HFF-Myc (cell line): ENCODE results near the gene MAP2K6.

ENCODE experiments used
- DNase-seq: peaks from one replicate; pipeline ENCODE4 v3.0.0-alpha.2; 2011; ENCODE audit warnings: low read depth; ENCODE audit errors: extremely low read depth
- H3K4me3 ChIP-seq: replicated peaks from 2 replicates; pipeline ENCODE4 v1.5.1; 2011; ENCODE audit warnings: low read depth, mild to moderate bottlenecking, control low read depth, low read length
- TF ChIP-seq, protein P1 (sequence below): IDR thresholded peaks from 2 replicates; pipeline ENCODE4 v1.5.1; 2012; ENCODE audit warnings: mild to moderate bottlenecking, low read depth, low read length, control low read depth; ENCODE audit errors: missing control alignments

MAP2K6 gene

DNA sequence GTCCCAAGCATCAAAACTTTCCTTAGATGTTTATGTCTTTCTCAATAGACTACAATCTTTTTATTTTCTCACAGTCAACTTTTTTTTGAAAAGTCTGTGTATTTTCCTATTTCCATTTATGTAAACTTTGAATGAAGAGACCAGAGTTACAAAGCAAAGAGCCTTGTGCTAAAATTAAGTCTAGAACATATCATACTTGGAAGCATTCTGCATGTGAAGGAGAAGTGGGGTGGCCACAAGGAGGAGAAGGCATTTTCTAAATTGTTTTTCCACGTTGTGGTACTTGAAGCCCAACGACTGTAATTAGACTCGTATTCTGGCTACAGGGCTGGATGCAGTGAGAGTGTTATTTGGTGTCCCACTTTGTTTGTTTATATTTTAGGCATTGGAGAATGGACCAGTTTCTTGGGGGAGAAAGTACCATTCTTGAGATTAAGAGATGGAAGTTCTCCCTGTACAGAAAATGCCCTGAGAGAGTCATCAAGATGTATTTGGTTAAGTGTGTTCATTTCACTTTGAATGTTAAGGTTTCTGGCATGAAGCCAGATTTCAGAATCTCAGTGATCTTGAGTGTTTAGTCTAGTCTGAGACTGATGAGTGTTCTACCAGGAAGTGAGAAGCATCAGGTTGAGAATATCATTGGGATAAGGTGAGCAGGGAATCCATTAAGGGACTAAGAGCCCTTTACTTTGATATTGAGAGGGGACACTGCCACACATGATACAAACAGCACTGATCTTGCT lies 71.6 kb downstream of the MAP2K6 start:
- TF ChIP-seq, protein P1, sequence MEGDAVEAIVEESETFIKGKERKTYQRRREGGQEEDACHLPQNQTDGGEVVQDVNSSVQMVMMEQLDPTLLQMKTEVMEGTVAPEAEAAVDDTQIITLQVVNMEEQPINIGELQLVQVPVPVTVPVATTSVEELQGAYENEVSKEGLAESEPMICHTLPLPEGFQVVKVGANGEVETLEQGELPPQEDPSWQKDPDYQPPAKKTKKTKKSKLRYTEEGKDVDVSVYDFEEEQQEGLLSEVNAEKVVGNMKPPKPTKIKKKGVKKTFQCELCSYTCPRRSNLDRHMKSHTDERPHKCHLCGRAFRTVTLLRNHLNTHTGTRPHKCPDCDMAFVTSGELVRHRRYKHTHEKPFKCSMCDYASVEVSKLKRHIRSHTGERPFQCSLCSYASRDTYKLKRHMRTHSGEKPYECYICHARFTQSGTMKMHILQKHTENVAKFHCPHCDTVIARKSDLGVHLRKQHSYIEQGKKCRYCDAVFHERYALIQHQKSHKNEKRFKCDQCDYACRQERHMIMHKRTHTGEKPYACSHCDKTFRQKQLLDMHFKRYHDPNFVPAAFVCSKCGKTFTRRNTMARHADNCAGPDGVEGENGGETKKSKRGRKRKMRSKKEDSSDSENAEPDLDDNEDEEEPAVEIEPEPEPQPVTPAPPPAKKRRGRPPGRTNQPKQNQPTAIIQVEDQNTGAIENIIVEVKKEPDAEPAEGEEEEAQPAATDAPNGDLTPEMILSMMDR = no peak
- no peak overlapping the region for H3K4me3 ChIP-seq
- no peak for DNase-seq

DNA sequence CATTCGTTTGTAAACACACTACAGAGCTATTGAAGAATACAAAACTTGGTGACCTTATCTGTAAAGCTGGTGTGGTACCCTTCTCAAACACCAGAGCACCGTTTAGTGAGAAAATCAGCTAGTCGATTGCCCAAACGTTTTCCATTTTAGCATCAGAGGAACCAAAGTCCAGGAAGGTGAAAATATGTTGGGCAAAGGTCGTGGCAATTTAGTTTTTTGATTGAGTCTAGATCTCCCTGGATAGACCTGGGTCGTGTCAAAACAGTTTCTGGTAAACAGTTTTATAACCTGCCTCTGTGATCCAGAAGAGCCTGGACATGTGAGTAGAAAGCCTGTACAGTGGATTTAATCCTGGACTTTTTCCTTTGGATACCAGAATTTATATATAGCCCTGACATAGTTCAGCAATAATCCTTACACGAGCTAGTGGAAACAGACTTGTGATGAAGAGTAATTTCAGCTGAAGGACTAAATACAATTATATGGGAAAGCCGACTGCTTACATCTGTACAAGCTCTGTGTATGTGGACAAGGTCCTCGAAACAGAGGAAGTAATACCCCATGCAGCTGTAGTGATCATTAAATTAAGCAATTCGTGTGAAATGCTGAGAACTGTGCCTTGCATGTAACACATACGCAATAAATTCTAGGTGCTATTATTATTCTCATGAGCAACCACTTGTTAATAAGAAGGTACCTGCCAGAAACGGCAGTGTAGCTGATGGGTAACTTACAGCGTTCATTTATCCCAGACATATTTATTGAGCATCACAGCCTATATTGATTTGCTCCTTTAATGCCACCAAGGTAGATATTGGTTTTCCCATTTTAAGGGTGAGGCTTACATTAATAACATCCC lies 72.5 kb downstream of the MAP2K6 start:
- TF ChIP-seq, protein P1 = no peak
- no peak overlapping the region for H3K4me3 ChIP-seq
- DNase-seq = no peak

DNA sequence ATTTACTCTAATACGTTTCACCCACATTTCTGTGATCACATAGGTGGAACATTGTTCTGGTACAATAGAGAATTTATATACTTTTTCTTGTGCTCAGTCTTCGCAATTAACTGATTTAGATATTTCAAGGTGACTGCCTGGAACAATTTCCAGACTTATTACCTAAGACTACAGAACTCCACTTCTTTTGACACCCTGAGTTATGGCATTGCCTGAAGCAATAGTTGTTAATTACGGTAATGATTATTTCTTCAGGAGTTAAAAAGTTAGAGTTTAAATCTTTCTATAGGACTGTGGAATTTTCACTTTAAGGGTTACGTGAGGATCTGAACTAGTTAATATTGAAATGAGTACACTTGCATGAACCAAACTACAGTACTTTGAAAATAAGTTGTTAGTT lies 74.8 kb downstream of the MAP2K6 start:
- DNase-seq = no peak
- TF ChIP-seq, protein P1 = no peak

DNA sequence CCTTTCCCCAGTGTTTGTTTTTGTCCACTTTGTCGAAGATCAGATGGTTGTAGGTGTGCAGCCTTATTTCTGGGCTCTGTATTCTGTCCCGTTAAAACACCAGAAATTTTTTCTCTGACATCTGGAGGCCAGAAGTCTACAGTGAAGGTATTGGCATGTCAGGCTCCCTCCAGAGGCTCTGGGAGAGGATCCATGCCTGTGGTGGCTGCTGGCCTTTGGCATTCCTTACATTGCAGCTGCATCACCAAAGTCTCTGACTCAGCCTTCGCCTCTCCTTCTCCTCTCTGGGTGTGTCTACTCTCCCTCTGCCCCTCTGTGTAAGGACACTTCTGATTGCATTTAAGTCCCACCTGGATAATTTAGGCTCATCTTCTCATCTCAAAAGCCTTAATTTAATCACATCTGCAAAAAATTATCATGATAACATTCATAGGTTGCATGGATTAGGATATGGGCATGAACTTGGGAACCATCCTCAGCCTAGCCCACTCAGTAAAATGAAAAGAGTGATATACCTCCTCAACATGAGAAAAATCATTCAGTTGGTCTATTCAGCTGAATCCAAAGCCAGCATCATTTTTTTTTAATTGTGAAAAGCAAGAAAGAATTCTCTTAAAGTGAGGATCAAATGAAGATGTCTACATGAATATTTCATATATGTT lies 78.0 kb downstream of the MAP2K6 start:
- no peak overlapping the region for H3K4me3 ChIP-seq
- TF ChIP-seq, protein P1 = no peak
- peak; percentile 88 for DNase-seq

More for the DNA sequence above, 74.8 kb downstream of the MAP2K6 start:
- no peak overlapping the region for H3K4me3 ChIP-seq

DNA sequence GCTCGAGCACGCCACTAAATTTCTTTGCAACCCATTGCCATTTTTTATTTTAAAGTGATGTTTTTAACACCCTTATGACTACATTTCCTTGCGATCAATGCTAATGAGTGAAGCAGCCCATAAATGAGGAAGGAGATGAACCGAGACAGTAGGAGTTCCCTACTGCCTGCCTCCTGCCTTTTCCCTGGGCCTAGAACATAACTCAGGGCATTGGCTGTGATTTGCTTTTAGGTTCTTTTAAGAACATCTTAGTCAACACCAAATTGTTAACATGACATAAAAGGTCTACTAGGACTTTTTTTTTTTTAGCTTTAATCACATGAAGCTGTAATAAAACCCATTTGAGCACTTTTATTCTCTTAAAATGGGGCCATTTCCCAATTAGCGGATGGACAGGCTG lies 81.3 kb downstream of the MAP2K6 start:
- H3K4me3 ChIP-seq = no peak overlapping the region
- TF ChIP-seq, protein P1 = no peak
- no peak for DNase-seq

DNA sequence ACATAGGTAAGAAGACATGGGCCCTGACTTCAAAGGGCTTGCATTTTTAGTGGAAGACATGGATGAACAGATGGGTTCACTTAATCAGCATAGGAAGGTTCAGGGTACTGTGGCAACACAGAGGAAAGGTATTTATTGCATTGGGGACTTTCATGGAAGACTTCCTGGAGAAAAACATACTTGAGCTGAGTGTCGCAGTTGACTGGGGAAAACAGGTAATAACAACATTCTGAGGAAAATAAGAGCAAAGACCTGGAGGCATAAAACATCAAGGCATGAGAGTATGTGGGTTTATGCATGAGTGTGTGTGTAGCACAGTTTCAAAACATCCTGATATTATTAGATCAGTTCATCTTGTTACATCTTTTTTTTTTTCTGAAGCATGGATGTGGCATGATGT lies 82.7 kb downstream of the MAP2K6 start:
- DNase-seq = no peak
- H3K4me3 ChIP-seq = no peak overlapping the region
- TF ChIP-seq, protein P1 = no peak
